Measurements from ENCODE around the gene CCS. TPM values are rescaled to one million over a fixed set of nuclear protein-coding genes. Genes with fewer than 3 reads are reported as not detected.

The CCS gene
- total and polyA plus RNA-seq, 4 donors = 25.7 to 287 (median 38.9) TPM

- Histone ChIP-seq H3K4me3 (ENCODE audit: low read length in 2 of 2) (no peak overlapping the region), H3K4me1 (ENCODE audit: control insufficient read depth in 1 of 2, insufficient read depth in 2 of 2, low read length in 2 of 2) (no peaks in the 10 kb centered on the region), H3K27ac (ENCODE audit: low read depth in 1 of 2, low read length in 2 of 2) (no peak overlapping the region), H3K36me3 (ENCODE audit: control insufficient read depth in 1 of 2, insufficient read depth in 2 of 2, low read length in 1 of 2) (no peaks in the 10 kb centered on the region), H3K27me3 (ENCODE audit: control insufficient read depth in 1 of 2, insufficient read depth in 2 of 2, low read length in 1 of 2) (no peaks in the 10 kb centered on the region), H3K9me3 (ENCODE audit: control insufficient read depth, low read length) (no peaks in the 10 kb centered on the region)
- intact Hi-C loops (cut with DNase I) = loop anchor here in 1 of 2 donors (10.0 kb wide), 1 partner anchor 270 kb away; no protein-coding TSS in a partner anchor
- WGBS, 2 donors = 86 to 87% methylated on average over 5 of the region's 5 CpGs
- ATAC-seq (ENCODE audit: low FRiP score) (no peak), DNase-seq (no peak)
Measured at GRCh38 chr11:66564984-66565383, 28.0 kb upstream of the CCS start.

GRCh38 chr11:66566221-66566620 is 26.8 kb upstream of the CCS start:
- H3K27ac ChIP-seq (ENCODE audit: low read depth in 1 of 2, low read length in 2 of 2) = no peak overlapping the region
- 95 to 96% methylated on average over 8 of the region's 8 CpGs for WGBS, 2 donors
- H3K9me3 ChIP-seq (ENCODE audit: control insufficient read depth, low read length) = no peaks in the 10 kb centered on the region
- no peaks in the 10 kb centered on the region for H3K36me3 ChIP-seq (ENCODE audit: control insufficient read depth in 1 of 2, insufficient read depth in 2 of 2, low read length in 1 of 2)
- intact Hi-C loops (cut with DNase I) = loop anchor here in 1 of 2 donors (10.0 kb wide), 1 partner anchor 269 kb away; no protein-coding TSS in a partner anchor
- DNase-seq = no peak
- H3K27me3 ChIP-seq (ENCODE audit: control insufficient read depth in 1 of 2, insufficient read depth in 2 of 2, low read length in 1 of 2) = no peaks in the 10 kb centered on the region
- H3K4me1 ChIP-seq (ENCODE audit: control insufficient read depth in 1 of 2, insufficient read depth in 2 of 2, low read length in 2 of 2) = no peaks in the 10 kb centered on the region
- no peak for ATAC-seq (ENCODE audit: low FRiP score)
- no peak overlapping the region for H3K4me3 ChIP-seq (ENCODE audit: low read length in 2 of 2)

- Histone ChIP-seq H3K4me1 (ENCODE audit: control insufficient read depth in 1 of 2, insufficient read depth in 2 of 2, low read length in 2 of 2) (no peaks in the 10 kb centered on the region), H3K36me3 (ENCODE audit: control insufficient read depth in 1 of 2, insufficient read depth in 2 of 2, low read length in 1 of 2) (no peaks in the 10 kb centered on the region), H3K9me3 (ENCODE audit: control insufficient read depth, low read length) (no peaks in the 10 kb centered on the region), H3K4me3 (ENCODE audit: low read length in 2 of 2) (peak overlapping the region; percentile 45 to 69), H3K27me3 (ENCODE audit: control insufficient read depth in 1 of 2, insufficient read depth in 2 of 2, low read length in 1 of 2) (no peaks in the 10 kb centered on the region), H3K27ac (ENCODE audit: low read depth in 1 of 2, low read length in 2 of 2) (no peak overlapping the region)
- 60 to 68% methylated on average over 15 of the region's 15 CpGs for WGBS, 2 donors
- ATAC-seq (ENCODE audit: low FRiP score) (no peak), DNase-seq (no peak)
- intact Hi-C loops (cut with DNase I) = loop anchor here in 1 of 2 donors (10.0 kb wide), 1 partner anchor 267 kb away; no protein-coding TSS in a partner anchor
Measured at GRCh38 chr11:66567787-66568123, 25.2 kb upstream of the CCS start.

- DNase-seq (peak; percentile 93 to 96), ATAC-seq (ENCODE audit: low FRiP score) (peak; percentile 93)
- no peaks in the 10 kb centered on the region for H3K27me3 ChIP-seq (ENCODE audit: control insufficient read depth in 1 of 2, insufficient read depth in 2 of 2, low read length in 1 of 2)
- intact Hi-C loops (cut with DNase I) = loop anchor here in 1 of 2 donors (10.0 kb wide), 1 partner anchor 266 kb away; no protein-coding TSS in a partner anchor
- peak within 1 kb of the TSS; percentile 45 to 69 for H3K4me3 ChIP-seq (ENCODE audit: low read length in 2 of 2)
- no peak within 1 kb of the TSS for H3K27ac ChIP-seq (ENCODE audit: low read depth in 1 of 2, low read length in 2 of 2)
- no peaks in the 10 kb centered on the region for H3K9me3 ChIP-seq (ENCODE audit: control insufficient read depth, low read length)
- H3K4me1 ChIP-seq (ENCODE audit: control insufficient read depth in 1 of 2, insufficient read depth in 2 of 2, low read length in 2 of 2) = no peaks in the 10 kb centered on the region
- WGBS, 2 donors = 4 to 5% methylated on average over 72 to 77 of the region's 77 CpGs
- H3K36me3 ChIP-seq (ENCODE audit: control insufficient read depth in 1 of 2, insufficient read depth in 2 of 2, low read length in 1 of 2) = no peaks in the 10 kb centered on the region
Measured at GRCh38 chr11:66568124-66568916, 24.7 kb upstream of the CCS start, which contains the start of gene CTSF. Gene CTSF, minus strand, starts transcription at chr11:66568606. Its CDS starts 120 bp downstream, at chr11:66568486.

GRCh38 chr11:66569076-66569475 is 23.9 kb upstream of the CCS start:
- Histone ChIP-seq H3K36me3 (ENCODE audit: control insufficient read depth in 1 of 2, insufficient read depth in 2 of 2, low read length in 1 of 2) (no peaks in the 10 kb centered on the region), H3K9me3 (ENCODE audit: control insufficient read depth, low read length) (no peaks in the 10 kb centered on the region), H3K27ac (ENCODE audit: low read depth in 1 of 2, low read length in 2 of 2) (no peak overlapping the region), H3K4me3 (ENCODE audit: low read length in 2 of 2) (no peak overlapping the region), H3K27me3 (ENCODE audit: control insufficient read depth in 1 of 2, insufficient read depth in 2 of 2, low read length in 1 of 2) (no peaks in the 10 kb centered on the region), H3K4me1 (ENCODE audit: control insufficient read depth in 1 of 2, insufficient read depth in 2 of 2, low read length in 2 of 2) (no peaks in the 10 kb centered on the region)
- 86% methylated on average over 7 of the region's 7 CpGs for WGBS, 2 donors
- ATAC-seq (ENCODE audit: low FRiP score) (no peak), DNase-seq (no peak)
- intact Hi-C loops (cut with DNase I) = loop anchor here in 1 of 2 donors (10.0 kb wide), 1 partner anchor 266 kb away; no protein-coding TSS in a partner anchor

GRCh38 chr11:66570079-66570849 is 22.7 kb upstream of the CCS start:
- DNase-seq (no peak), ATAC-seq (ENCODE audit: low FRiP score) (no peak)
- WGBS, 2 donors = 49 to 64% methylated on average over 5 of the region's 5 CpGs
- no peak overlapping the region for H3K4me3 ChIP-seq (ENCODE audit: low read length in 2 of 2)
- no peaks in the 10 kb centered on the region for H3K9me3 ChIP-seq (ENCODE audit: control insufficient read depth, low read length)
- no peaks in the 10 kb centered on the region for H3K36me3 ChIP-seq (ENCODE audit: control insufficient read depth in 1 of 2, insufficient read depth in 2 of 2, low read length in 1 of 2)
- no peaks in the 10 kb centered on the region for H3K4me1 ChIP-seq (ENCODE audit: control insufficient read depth in 1 of 2, insufficient read depth in 2 of 2, low read length in 2 of 2)
- H3K27ac ChIP-seq (ENCODE audit: low read depth in 1 of 2, low read length in 2 of 2) = no peak overlapping the region
- intact Hi-C loops (cut with DNase I) = loop anchor here in 1 of 2 donors (10.0 kb wide), 1 partner anchor 265 kb away; no protein-coding TSS in a partner anchor
- H3K27me3 ChIP-seq (ENCODE audit: control insufficient read depth in 1 of 2, insufficient read depth in 2 of 2, low read length in 1 of 2) = no peaks in the 10 kb centered on the region

- Histone ChIP-seq H3K36me3 (ENCODE audit: control insufficient read depth in 1 of 2, insufficient read depth in 2 of 2, low read length in 1 of 2) (no peaks in the 10 kb centered on the region), H3K4me3 (ENCODE audit: low read length in 2 of 2) (no peak overlapping the region), H3K27me3 (ENCODE audit: control insufficient read depth in 1 of 2, insufficient read depth in 2 of 2, low read length in 1 of 2) (no peaks in the 10 kb centered on the region), H3K9me3 (ENCODE audit: control insufficient read depth, low read length) (no peaks in the 10 kb centered on the region), H3K27ac (ENCODE audit: low read depth in 1 of 2, low read length in 2 of 2) (no peak overlapping the region), H3K4me1 (ENCODE audit: control insufficient read depth in 1 of 2, insufficient read depth in 2 of 2, low read length in 2 of 2) (no peaks in the 10 kb centered on the region)
- DNase-seq (no peak), ATAC-seq (ENCODE audit: low FRiP score) (no peak)
- intact Hi-C loops (cut with DNase I) = loop anchor here in 1 of 2 donors (10.0 kb wide), 1 partner anchor 264 kb away; no protein-coding TSS in a partner anchor
- WGBS, 2 donors = 77 to 86% methylated on average over 2 of the region's 2 CpGs
Measured at GRCh38 chr11:66570850-66571180, 22.2 kb upstream of the CCS start.

GRCh38 chr11:66579017-66579606 is 13.9 kb upstream of the CCS start:
- no peak overlapping the region for H3K27ac ChIP-seq (ENCODE audit: low read depth in 1 of 2, low read length in 2 of 2)
- intact Hi-C loops (cut with DNase I) = loop anchor here (1.0 to 10.0 kb wide), 2 partner anchors 99 to 256 kb away; no protein-coding TSS in a partner anchor
- DNase-seq = peak; percentile 87 to 96
- WGBS, 2 donors = 16% methylated on average over 25 of the region's 25 CpGs
- H3K27me3 ChIP-seq (ENCODE audit: control insufficient read depth in 1 of 2, insufficient read depth in 2 of 2, low read length in 1 of 2) = no peaks in the 10 kb centered on the region
- H3K4me3 ChIP-seq (ENCODE audit: low read length in 2 of 2) = no peak overlapping the region
- ATAC-seq (ENCODE audit: low FRiP score) = peak; percentile 87
- no peaks in the 10 kb centered on the region for H3K9me3 ChIP-seq (ENCODE audit: control insufficient read depth, low read length)
- H3K36me3 ChIP-seq (ENCODE audit: control insufficient read depth in 1 of 2, insufficient read depth in 2 of 2, low read length in 1 of 2) = no peaks in the 10 kb centered on the region
- no peaks in the 10 kb centered on the region for H3K4me1 ChIP-seq (ENCODE audit: control insufficient read depth in 1 of 2, insufficient read depth in 2 of 2, low read length in 2 of 2)

Data from aorta (tissue), 5 donors.